IPS-18c (cell line): Measurements from ENCODE around the gene ANKRD33B.
"Not testable (repeated sequence)": the region's sequence is repeated elsewhere in the genome, so short reads cannot be mapped to it uniquely, and the experiment has no call there.

Experiments
- H3K4me3 ChIP-seq: 2 replicates; pipeline ENCODE4 v1.7.0; 2013; ENCODE audit warnings: low read depth, mild to moderate bottlenecking, low read length, moderate library complexity; ENCODE audit not compliant: insufficient read depth
- H3K9me3 ChIP-seq: one replicate; pipeline ENCODE4 v1.6.1; 2013; ENCODE audit warnings: mild to moderate bottlenecking, low read length, moderate library complexity; ENCODE audit not compliant: control insufficient read depth, insufficient read depth

The ANKRD33B gene

DNA sequence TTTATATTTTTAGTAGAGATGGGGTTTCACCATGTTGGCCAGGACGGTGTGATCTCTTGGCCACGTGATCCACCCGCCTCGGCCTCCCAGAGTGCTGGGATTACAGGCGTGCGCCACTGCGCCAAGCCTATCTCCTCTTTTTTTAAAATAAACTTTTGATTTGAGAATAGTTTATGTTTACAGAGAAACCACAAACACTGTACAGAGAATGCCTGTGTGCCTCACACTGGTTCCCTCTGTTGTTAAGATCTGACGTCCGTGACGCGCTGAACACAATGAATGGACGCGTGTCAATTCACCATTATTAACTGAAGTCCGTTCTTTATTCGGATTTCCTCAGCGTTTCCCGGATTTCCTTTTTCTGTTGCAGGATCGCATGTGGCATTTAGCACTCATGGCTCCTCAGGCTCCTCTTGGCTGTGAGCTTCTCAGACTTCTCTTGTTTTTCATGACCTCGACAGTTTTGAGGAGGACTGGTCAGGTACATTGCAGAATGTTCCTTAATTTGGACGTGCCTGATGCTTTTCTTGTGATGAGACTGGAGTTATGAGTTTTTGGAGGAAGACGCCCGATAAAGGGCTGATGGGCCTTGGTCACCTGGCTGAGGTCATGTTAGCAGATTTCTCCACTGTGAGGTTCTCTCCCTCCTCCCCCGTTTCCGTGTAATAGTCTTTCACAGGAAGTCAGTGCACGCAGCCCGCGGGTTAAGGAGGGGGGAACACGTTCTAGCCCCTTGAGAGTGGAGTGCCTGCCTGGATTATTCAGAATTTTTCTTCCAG lies 69.6 kb downstream of the ANKRD33B start:
- H3K4me3 ChIP-seq = no peak overlapping the region

DNA sequence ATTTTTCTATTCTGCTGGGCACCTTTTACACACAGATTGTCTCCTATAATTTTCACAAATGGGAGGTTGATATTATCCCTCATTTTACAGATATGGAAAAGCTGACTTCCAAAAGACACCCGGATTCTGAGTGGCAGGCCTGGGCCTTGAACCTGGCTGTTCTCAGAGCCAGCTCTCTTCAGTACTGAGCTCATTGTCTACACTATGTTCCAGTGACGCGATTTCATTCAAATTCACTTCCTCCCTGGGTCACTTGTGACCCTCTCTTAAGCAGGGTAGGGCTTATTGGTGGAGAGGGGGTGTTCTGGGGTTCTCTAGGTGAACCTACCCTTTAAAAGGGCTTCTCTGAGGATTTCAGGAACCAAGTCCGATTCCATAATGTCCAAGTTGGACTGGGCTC lies 70.2 kb downstream of the ANKRD33B start:
- no peaks in the 10 kb centered on the region for H3K9me3 ChIP-seq

More for the DNA sequence above, 69.6 kb downstream of the ANKRD33B start:
- no peaks in the 10 kb centered on the region for H3K9me3 ChIP-seq

DNA sequence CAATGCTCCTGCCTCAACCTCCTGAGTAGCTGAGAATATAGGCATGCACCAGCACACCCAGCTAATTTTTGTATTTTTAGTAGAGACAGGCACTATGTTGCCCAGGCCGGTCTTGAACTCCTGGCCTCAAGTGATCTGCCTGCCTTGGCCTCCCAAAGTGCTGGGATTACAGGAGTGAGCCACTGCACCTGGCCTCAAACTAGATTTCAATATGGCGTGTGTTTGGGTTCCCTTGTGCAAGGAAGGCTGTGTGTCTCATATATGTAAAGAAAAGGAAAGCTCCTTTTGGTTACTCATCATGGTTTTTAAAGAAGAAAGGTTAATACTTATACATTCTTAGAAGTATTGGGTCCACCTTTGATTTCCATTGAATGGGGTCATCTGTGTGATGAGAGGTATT lies 70.7 kb downstream of the ANKRD33B start:
- H3K4me3 ChIP-seq = no peak overlapping the region
- no peaks in the 10 kb centered on the region for H3K9me3 ChIP-seq

More for the DNA sequence above, 70.2 kb downstream of the ANKRD33B start:
- no peak overlapping the region for H3K4me3 ChIP-seq

DNA sequence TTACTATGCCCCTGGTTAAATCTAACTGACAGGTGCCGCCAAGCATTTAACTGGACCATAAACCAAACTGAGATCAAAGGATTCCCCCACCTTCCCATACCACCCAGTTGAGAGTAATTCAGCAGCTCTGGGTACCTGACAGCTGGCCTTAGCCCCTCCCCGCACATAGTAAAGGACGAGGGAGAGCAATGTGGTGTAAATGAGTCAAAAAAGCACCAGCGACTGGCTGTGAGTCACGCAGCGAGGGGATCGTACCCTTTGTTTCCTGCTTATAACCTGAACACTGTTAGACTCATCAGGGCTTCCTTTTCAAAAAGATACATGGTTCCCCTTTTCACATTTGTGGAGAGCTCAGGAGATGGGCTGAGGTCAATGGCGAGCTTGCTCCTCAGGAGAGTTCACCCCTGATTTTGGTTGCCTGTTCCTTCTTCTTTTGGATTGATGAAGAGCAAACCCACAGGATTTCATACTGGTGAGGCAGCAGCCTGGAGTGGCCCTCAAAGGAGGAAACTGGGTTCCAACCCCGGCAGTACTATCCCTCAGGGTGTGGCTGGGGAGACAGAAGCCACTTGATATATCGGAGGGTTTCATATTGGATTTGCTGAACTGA lies 71.5 kb downstream of the ANKRD33B start:
- Histone ChIP-seq H3K4me3 (no peak overlapping the region), H3K9me3 (no peaks in the 10 kb centered on the region)

DNA sequence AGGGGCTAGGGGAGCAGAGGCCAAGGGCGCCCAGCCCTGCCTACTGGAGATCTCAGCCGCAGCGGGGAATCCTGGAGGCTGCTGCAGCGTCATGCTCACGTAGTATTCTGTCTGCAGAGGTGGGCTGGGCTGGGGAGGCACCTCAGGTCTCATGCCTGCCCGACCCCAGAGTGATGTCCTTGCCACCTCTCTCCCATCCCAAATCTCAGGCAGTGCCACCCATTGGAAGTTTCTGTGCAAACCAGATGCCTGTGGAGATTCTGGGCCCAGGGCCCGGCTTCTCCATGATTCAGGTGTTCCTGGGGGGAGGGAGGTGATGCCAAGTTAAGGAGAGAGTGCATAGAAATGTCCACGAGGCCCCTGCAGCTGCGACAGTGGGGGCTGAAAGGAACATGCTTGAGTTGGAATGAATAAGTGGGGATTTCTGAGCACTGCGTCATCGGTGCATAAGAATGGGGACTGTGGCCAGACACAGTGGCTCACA lies 72.0 kb downstream of the ANKRD33B start:
- no peak overlapping the region for H3K4me3 ChIP-seq
- H3K9me3 ChIP-seq = no peaks in the 10 kb centered on the region

DNA sequence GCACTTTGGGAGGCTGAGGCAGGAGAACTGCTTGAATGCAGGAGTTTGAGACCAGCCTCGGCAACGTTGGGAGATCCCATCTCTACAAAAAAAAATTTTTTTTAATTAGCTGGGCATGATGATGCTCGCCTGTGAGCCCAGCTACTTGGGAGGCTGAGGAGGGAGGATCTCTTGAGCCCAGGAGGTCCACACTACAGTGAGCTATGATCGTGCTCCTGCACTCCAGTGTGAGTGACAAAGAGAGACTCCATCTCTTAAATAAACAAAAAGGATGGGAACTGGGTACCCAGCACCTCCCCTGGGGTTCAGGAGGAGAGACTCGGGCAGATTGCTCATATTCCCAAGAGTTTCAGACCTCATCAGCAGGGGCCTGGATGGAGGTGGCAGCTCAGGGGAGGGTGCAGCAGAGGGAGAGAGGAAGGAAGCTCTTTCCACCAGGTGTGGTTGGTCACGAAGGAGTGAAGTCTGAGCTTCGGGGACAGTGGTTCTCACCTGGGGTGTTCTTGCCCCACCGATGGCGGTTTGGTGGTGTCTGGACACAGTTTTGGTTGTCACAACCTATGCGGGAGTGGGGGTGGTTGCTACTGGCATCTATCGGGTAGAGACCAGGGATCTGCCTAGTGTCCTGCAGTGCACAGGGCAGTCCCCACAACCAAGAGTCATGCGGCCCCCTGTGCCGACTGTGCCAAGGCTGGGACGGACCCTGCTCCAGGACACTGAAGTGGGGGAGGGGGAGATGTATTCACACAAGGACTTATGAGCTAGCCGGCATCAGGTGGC lies 72.7 kb downstream of the ANKRD33B start:
- Histone ChIP-seq H3K9me3 (no peaks in the 10 kb centered on the region), H3K4me3 (peak overlapping the region; percentile 2; the same call in 1 of the 2 replicates)

DNA sequence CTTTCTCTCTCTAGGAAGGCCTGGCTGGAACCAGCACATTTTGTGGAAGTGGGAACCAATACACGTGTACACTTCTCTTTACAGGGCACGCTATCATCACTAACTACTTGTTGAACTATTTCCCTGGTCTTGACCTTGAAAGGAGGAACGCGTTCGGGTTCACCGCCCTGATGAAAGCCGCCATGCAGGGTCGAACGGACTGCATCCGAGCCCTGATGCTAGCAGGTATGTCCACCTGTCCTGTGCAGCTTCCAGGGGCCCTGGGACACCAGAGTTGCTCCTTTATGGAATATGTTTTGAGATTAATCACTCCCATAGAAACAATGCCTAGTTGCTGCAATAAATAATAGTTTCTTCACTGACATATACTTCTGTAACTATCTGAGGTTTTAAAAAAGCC lies 74.1 kb downstream of the ANKRD33B start:
- Histone ChIP-seq H3K9me3 (no peaks in the 10 kb centered on the region), H3K4me3 (0 out of 2 replicates have a peak overlapping the region, but pooled peaks have one; percentile 28)

DNA sequence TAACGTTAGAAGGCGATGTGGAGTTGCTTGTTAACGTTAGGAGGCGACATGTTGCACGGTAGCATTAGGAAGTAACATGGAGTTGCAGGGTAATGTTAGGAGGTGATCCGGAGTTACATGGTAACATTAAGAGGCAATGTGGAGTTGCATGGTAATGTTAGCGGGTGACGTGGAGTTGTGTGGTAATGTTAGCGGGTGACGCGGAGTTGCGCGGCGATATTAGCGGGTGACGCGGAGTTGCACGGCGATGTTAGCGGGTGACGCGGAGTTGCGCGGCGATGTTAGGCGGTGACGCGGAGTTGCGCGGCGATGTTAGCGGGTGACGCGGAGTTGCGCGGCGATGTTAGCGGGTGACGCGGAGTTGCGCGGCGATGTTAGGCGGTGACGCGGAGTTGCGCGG lies 74.9 kb downstream of the ANKRD33B start:
- not testable (repeated sequence) for H3K9me3 ChIP-seq
- H3K4me3 ChIP-seq = peak overlapping the region; percentile 31; the same call in 1 of the 2 replicates

DNA sequence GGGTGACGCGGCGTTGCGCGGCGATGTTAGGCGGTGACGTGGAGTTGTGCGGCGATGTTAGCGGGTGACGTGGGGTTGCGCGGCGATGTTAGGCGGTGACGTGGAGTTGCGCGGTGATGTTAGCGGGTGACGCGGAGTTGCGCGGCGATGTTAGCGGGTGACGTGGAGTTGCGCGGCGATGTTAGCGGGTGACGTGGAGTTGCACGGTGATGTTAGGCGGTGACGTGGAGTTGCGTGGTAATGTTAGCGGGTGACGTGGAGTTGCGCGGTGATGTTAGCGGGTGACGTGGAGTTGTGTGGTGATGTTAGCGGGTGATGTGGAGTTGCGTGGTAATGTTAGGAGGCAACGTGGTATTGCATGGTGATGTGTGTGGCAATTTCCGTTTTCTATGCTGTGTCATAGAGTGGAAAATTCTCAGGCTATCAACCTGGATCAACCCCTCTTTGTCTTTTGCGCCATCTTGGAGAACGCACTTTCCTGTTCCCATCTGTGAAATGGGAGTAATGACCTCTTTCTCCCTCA lies 76.0 kb downstream of the ANKRD33B start:
- H3K9me3 ChIP-seq = no peaks in the 10 kb centered on the region
- no peak overlapping the region for H3K4me3 ChIP-seq

DNA sequence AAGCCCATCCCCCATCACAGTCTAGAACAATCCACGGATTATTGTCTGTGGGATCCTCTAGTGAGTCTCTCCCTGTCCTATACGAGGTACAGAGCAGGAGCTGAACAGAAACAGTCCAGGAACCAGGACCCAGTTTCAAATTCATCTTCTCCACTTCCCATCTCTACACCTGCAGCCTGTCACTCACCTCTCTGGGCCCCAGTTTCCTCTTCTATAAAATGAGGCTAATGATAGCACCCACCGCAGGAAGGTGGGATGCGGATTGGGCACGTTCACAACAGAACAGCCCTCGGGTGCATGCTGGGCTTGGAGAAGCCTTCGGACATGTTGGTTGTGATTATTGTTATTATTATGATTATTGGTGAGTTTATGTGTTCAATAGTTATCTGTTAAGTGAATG lies 78.5 kb downstream of the ANKRD33B start:
- Histone ChIP-seq H3K9me3 (no peaks in the 10 kb centered on the region), H3K4me3 (no peak overlapping the region)

DNA sequence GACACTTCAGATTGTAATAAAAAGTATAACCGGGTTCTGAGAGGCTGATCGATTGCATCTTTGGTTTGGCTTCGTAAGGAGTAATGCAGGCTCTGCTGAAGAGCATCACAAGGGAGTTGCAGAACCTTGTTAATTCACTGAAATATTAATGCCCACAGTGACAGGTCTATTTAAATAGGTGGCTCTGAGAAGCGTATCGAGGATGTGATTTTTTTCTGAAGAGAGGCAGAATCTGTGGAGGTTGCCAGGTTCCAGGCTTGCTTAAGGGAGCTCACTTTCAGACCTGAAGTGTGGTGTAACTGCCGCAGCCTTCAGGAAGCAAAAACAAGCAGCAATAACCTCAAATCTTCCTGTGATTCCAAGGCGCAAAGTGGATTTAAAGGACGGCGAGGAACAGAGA lies 80.3 kb downstream of the ANKRD33B start:
- H3K9me3 ChIP-seq = no peaks in the 10 kb centered on the region
- H3K4me3 ChIP-seq = no peak overlapping the region

DNA sequence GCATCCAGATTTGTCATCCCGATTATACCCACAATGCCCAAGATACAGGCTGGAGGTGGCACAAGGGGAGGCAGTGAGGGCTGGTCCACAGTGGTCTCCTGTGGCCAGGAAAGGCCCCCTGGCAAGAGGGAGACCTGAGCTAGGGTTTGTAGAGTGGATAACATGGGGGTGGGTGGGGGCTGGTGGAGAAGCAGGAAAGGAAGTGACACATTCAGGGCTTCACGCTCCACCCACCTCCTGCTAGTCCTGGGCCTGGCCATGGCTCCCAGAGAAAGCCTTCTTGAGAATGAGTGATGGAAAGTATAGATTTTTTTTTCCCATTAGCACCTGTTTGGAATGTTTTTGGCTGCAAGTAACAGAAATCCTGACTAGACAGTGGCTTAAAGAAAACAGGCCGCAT lies 81.3 kb downstream of the ANKRD33B start:
- Histone ChIP-seq H3K4me3 (no peak overlapping the region), H3K9me3 (no peaks in the 10 kb centered on the region)

DNA sequence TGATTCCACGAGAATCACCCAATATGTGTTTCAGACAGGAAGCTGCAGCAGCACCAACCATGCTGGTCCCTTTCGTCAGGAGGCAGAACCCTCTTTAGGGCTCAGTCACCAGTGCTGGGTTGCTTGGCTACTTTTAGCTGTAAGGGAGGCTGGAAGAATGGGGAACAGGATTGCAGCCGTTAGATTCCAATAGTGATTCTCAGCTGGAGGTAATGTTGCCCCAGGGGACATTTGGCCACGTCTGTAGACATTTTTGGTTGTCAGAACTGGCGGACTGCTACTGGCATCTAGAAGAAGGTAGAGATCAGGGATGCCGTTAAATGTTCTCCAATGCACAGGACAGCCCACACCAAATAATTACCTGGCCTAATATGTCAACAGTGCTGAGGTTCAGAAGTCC lies 81.8 kb downstream of the ANKRD33B start:
- Histone ChIP-seq H3K9me3 (no peaks in the 10 kb centered on the region), H3K4me3 (no peak overlapping the region)

DNA sequence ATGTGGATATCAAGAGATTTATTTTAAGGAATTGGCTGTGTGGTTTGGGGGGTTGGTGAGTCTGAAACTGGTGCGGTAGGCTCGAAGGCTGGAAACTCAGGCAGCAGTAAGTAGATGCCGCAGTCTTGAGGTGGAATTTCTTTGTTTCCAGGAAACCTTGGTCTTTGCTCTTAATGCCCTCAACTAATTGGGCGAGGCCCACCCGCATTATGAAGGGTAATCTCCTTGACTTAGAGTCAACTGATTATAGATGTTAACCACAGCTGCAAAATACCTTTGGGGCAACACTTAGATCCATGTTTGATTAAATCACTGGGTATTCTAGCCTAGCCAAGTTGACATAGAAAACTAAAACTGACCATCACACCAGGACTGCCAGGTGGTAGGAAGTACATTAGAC lies 83.8 kb downstream of the ANKRD33B start:
- no peaks in the 10 kb centered on the region for H3K9me3 ChIP-seq
- no peak overlapping the region for H3K4me3 ChIP-seq

DNA sequence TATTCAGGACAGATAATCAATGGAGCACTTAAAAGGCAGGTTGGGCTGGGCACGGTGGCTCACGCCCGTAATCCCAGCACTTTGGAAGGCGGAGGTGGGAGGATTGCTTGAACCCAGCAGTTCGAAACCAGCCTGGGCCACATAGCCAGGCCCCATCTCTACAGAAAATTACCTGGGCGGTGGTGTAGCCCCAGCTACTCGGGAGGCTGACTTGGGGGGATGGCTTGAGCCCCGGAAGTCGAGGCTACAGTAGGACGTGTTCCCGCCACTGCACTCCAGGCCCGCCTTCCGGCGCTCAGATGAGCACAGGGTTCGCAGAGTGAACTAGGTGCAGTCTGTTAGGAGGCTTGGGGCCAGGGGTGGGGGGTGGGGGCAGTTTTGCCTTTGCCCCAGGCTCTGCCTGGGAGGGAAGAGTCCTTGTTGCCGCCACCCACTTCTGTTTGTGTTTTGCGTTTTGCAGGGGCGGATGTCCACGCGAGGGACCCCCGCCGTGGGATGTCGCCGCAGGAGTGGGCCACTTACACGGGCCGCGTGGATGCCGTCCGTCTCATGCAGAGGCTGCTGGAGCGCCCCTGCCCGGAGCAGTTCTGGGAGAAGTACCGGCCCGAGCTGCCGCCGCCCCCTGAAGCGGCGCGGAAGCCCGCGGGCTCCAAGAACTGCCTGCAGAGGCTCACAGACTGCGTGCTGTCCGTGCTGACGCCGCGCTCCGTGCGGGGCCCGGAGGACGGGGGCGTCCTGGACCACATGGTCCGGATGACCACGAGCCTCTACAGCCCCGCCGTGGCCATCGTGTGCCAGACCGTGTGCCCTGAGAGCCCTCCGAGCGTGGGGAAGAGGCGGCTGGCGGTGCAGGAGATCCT lies 85.2 kb downstream of the ANKRD33B start:
- Histone ChIP-seq H3K4me3 (no peak overlapping the region), H3K9me3 (no peaks in the 10 kb centered on the region)

DNA sequence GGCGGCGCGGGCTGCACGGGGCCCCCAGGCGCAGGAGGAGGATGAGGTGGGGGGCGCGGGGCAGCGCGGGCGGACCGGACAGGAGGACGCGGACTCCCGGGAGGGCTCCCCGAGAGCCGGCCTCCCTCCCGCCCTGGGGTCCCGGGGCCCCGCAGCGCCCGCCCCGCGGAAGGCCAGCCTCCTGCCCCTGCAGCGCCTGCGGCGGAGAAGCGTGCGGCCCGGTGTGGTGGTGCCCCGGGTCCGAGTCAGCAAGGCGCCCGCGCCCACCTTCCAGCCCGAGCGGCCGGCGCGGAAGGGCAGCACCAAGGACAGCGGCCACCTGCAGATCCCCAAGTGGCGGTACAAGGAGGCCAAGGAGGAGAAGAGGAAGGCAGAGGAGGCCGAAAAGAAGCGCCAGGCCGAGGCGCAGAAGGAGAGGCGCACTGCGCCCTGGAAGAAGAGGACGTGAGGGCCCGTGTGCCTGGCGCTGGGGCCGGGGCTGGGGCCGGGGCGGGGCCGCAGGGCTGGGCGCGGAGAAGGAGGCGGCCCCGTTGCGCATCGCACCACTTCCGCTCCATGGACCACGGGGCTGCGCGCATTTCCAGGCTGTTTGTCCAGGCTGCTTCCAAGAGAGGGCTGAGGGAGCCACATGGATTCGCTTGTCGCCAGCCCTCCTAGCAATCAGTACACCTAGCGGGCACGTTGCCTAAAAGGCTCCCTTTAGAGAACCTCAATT lies 86.0 kb downstream of the ANKRD33B start:
- Histone ChIP-seq H3K4me3 (no peak overlapping the region), H3K9me3 (no peaks in the 10 kb centered on the region)
